Breast epithelium (tissue), 4 donors: ENCODE measurements around the gene KCNH5. TPM values are rescaled to one million over a fixed set of nuclear protein-coding genes. Genes with fewer than 3 reads are reported as not detected.

Source experiments
- DNase-seq, 2 donors: peaks; one replicate each; pipeline ENCODE4 v3.0.0-alpha.2; 2019; ENCODE audit warnings: low spot score in 2 of 2
- H3K27ac ChIP-seq, 2 donors: fragments of 200-600 bp; sonication (generic) in 1 of 2; one replicate each; pipeline ENCODE4 v1.5.1; 2016 to 2019; ENCODE audit warnings: mild to moderate bottlenecking in 1 of 2
- H3K27me3 ChIP-seq, 2 donors: fragments of 200-600 bp; sonication (generic) in 1 of 2; one replicate each; pipeline versions ENCODE4 v1.5.1 to v1.6.0; 2017 to 2019; ENCODE audit warnings: control low read depth in 1 of 2, mild to moderate bottlenecking in 1 of 2
- H3K36me3 ChIP-seq: fragments of 200-600 bp; one replicate; pipeline ENCODE4 v1.5.1; 2019
- H3K4me1 ChIP-seq, 2 donors: fragments of 200-600 bp; sonication (generic); one replicate each; pipeline ENCODE4 v1.5.1; 2016 to 2019; ENCODE audit warnings: control low read depth in 1 of 2
- H3K4me3 ChIP-seq, 3 donors: fragments of 200-600 bp; sonication (generic); 1 replicate in 2 of 3; 2 replicates in 1 of 3; pipeline ENCODE4 v1.5.1; 2016 to 2019; ENCODE audit warnings: mild to moderate bottlenecking in 3 of 3, moderate library complexity in 2 of 3
- H3K9me3 ChIP-seq, 2 donors: fragments of 200-600 bp; sonication (generic) in 1 of 2; one replicate each; pipeline ENCODE4 v1.5.1; 2016 to 2019; ENCODE audit warnings: control low read depth in 1 of 2
- CTCF ChIP-seq, 3 donors: fragments of 450-650 bp; IDR thresholded peaks; one replicate each; pipeline ENCODE4 v1.5.1; 2016 to 2017; ENCODE audit warnings: antibody characterized with exemption in 3 of 3, mild to moderate bottlenecking in 3 of 3, moderate library complexity in 3 of 3
- POLR2A ChIP-seq: fragments of 450-650 bp; IDR thresholded peaks from one replicate; pipeline ENCODE4 v1.6.1; 2016; ENCODE audit warnings: antibody characterized with exemption, mild to moderate bottlenecking, moderate library complexity
- POLR2AphosphoS5 ChIP-seq, 3 donors: sonication (generic); formaldehyde crosslinking; IDR thresholded peaks; one replicate each; pipeline ENCODE4 v1.6.1; 2017; ENCODE audit warnings: antibody characterized with exemption in 3 of 3
- intact Hi-C: fragments of 100-400 bp; cut with DNase I; formaldehyde crosslinking; loops from one replicate; pipeline ENCODE4 v1.15.1; 2023; ENCODE audit warnings: low total_unique reads
- total RNA-seq, 3 donors: library from RNA; depleted of rRNA; stranded (reverse); fragments of >200 nt; gene quantifications; one replicate each; pipeline ENCODE4 v1.1.0, GENCODE V29; 2016

KCNH5 gene
- total RNA-seq, 3 donors from 2014 or later: 0.33 to 0.88 TPM; not detected in 1

GRCh38 chr14:62921466-62921865, 123.8 kb downstream of the KCNH5 start:
- intact Hi-C loops: no loop called here
- no peaks in the 10 kb centered on the region for H3K36me3 ChIP-seq
- no peak overlapping the region for H3K27ac ChIP-seq
- no peaks in the 10 kb centered on the region for H3K4me1 ChIP-seq
- TF ChIP-seq CTCF (IDR thresholded peaks at IDR 0.05) (no peak), POLR2A (no peak), POLR2AphosphoS5 (IDR thresholded peaks at IDR 0.05) (no peak)
- peaks cover 0 to 9% of the 10 kb centered on the region in 2 donors for H3K9me3 ChIP-seq
- H3K27me3 ChIP-seq: no peaks in the 10 kb centered on the region
- H3K4me3 ChIP-seq: no peak overlapping the region
- no peak for DNase-seq

GRCh38 chr14:62916551-62916950, 128.7 kb downstream of the KCNH5 start:
- Histone ChIP-seq H3K4me1 (no peaks in the 10 kb centered on the region), H3K9me3 (no peaks in the 10 kb centered on the region), H3K36me3 (no peaks in the 10 kb centered on the region), H3K4me3 (no peak overlapping the region), H3K27ac (no peak overlapping the region), H3K27me3 (no peaks in the 10 kb centered on the region)
- DNase-seq: no peak
- TF ChIP-seq CTCF (IDR thresholded peaks at IDR 0.05) (no peak), POLR2A (no peak), POLR2AphosphoS5 (IDR thresholded peaks at IDR 0.05) (no peak)
- intact Hi-C loops: no loop called here

- Histone ChIP-seq H3K4me3 (no peak overlapping the region), H3K27me3 (no peaks in the 10 kb centered on the region), H3K27ac (no peak overlapping the region), H3K9me3 (no peaks in the 10 kb centered on the region), H3K4me1 (no peaks in the 10 kb centered on the region), H3K36me3 (no peaks in the 10 kb centered on the region)
- intact Hi-C loops: no loop called here
- DNase-seq: peak in 1 of 2 donors; percentile 22
- TF ChIP-seq POLR2AphosphoS5 (IDR thresholded peaks at IDR 0.05): peak in 1 of 3 donors; percentile 20
- TF ChIP-seq CTCF (IDR thresholded peaks at IDR 0.05): no peak
- TF ChIP-seq POLR2A: no peak
These were observed 130.4 kb downstream of the KCNH5 start for GRCh38 chr14:62914873-62915272.

- TF ChIP-seq POLR2A (no peak), CTCF (IDR thresholded peaks at IDR 0.05) (no peak), POLR2AphosphoS5 (IDR thresholded peaks at IDR 0.05) (no peak)
- DNase-seq: no peak
- H3K4me3 ChIP-seq: no peak overlapping the region
- no peaks in the 10 kb centered on the region for H3K36me3 ChIP-seq
- no peak overlapping the region for H3K27ac ChIP-seq
- intact Hi-C loops: no loop called here
- H3K9me3 ChIP-seq: no peaks in the 10 kb centered on the region
- no peaks in the 10 kb centered on the region for H3K4me1 ChIP-seq
- H3K27me3 ChIP-seq: no peaks in the 10 kb centered on the region
These were observed 131.2 kb downstream of the KCNH5 start for GRCh38 chr14:62914025-62914424.

- Histone ChIP-seq H3K36me3 (no peaks in the 10 kb centered on the region), H3K9me3 (no peaks in the 10 kb centered on the region), H3K27me3 (no peaks in the 10 kb centered on the region), H3K4me3 (no peak overlapping the region), H3K4me1 (no peaks in the 10 kb centered on the region), H3K27ac (no peak overlapping the region)
- intact Hi-C loops: no loop called here
- TF ChIP-seq POLR2AphosphoS5 (IDR thresholded peaks at IDR 0.05): no peak
- no peak for TF ChIP-seq POLR2A
- no peak for TF ChIP-seq CTCF (IDR thresholded peaks at IDR 0.05)
- no peak for DNase-seq
These were observed 136.8 kb downstream of the KCNH5 start for GRCh38 chr14:62908506-62908905.
